K562 (cell line): ENCODE measurements around the gene IL24. TPM values are rescaled to one million over a fixed set of nuclear protein-coding genes. Genes with fewer than 3 reads are reported as not detected.
A peak's percentile ranks its signal among the peaks of the same experiment; 100 is the strongest.

Source experiments
- ATAC-seq: fragments of 200-7000 bp; cut with Tn5 transposase; 3 replicates; pipeline ENCODE4 v1.9.1; 2020; ENCODE audit warnings: moderate library complexity
- BruUV-seq: library from RNA; stranded (reverse); fragments of 400-500 nt; replicated peaks from 2 replicates; lab custom pipeline; 2021; lab: Mats Ljungman, UMichigan
- CTCF ChIA-PET: fragments of 300-600 bp; formaldehyde crosslinking; extraction: SDS; loops from one replicate; lab custom pipeline; 2021; ENCODE audit warnings: low intra/inter-chr PET ratio; lab: Yijun Ruan, JAX
- POLR2A ChIA-PET: fragments of 300-600, 350-650 bp; sonication (Branson Sonifier 250); formaldehyde crosslinking; extraction: SDS; loops from one replicate; lab custom pipeline; 2021; ENCODE audit warnings: antibody characterized with exemption, inconsistent platforms; lab: Yijun Ruan, JAX
- DNase-seq, 4 experiments: peaks; one replicate each; pipeline versions ENCODE4 v3.0.0 to v3.0.0-alpha.2; 2011 to 2018; ENCODE audit warnings: low spot score in 3 of 4, mixed read lengths in 3 of 4; ENCODE audit errors: extremely low read depth in 1 of 4
- FAIRE-seq: peaks from 2 replicates; lab custom pipeline; 2011; peaks lifted over from hg19 to GRCh38; lab: Jason Lieb, UNC
- H2AFZ ChIP-seq: 2 replicates; pipeline ENCODE4 v1.6.0; 2011; ENCODE audit warnings: low read depth, low read length, control low read depth, inconsistent platforms
- H3K27ac ChIP-seq: fragments of 200-600 bp; 3 replicates; pipeline ENCODE4 v1.8.0; 2011; ENCODE audit warnings: low read depth, mild to moderate bottlenecking, control low read depth, inconsistent platforms, low read length, moderate library complexity, mixed read lengths; ENCODE audit errors: extremely low read depth
- H3K27me3 ChIP-seq, 2 experiments: fragments of 300-600 bp in 1 of 2; 2 replicates in 1 of 2; 3 replicates in 1 of 2; pipeline versions ENCODE4 v1.6.0 to v1.8.0; 2011; ENCODE audit warnings: inconsistent platforms in 2 of 2, low read length in 2 of 2, mild to moderate bottlenecking in 1 of 2, mixed read lengths in 1 of 2, moderate library complexity in 1 of 2; ENCODE audit not compliant: control insufficient read depth in 2 of 2, insufficient read depth in 2 of 2
- H3K36me3 ChIP-seq: fragments of 300-600 bp; 3 replicates; pipeline ENCODE4 v1.8.0; 2011; ENCODE audit warnings: mild to moderate bottlenecking, low read length, inconsistent platforms; ENCODE audit not compliant: control insufficient read depth, insufficient read depth
- H3K4me1 ChIP-seq, 2 experiments: fragments of 200-600 bp in 1 of 2; replicated peaks in 1 of 2; 2 replicates in 1 of 2; 3 replicates in 1 of 2; pipeline versions ENCODE4 v1.5.1 to v1.8.0; 2011; ENCODE audit warnings: inconsistent platforms in 2 of 2, low read length in 2 of 2, mild to moderate bottlenecking in 1 of 2, mixed read lengths in 1 of 2, moderate library complexity in 1 of 2; ENCODE audit not compliant: control insufficient read depth in 2 of 2, insufficient read depth in 2 of 2
- H3K4me2 ChIP-seq: 2 replicates; pipeline ENCODE4 v1.6.1; 2011; ENCODE audit warnings: low read length, control low read depth, inconsistent platforms, mixed read lengths; ENCODE audit not compliant: insufficient read depth
- H3K4me3 ChIP-seq: fragments of 200-600 bp; sonication (generic), shearing (Covaris generic); 2 replicates; pipeline ENCODE4 v1.5.1; 2016; ENCODE audit warnings: control low read depth, inconsistent platforms
- H3K79me2 ChIP-seq: fragments of 200-600 bp; 3 replicates; pipeline ENCODE4 v1.8.0; 2011; ENCODE audit warnings: low read length, inconsistent platforms; ENCODE audit not compliant: control insufficient read depth, insufficient read depth
- H3K9ac ChIP-seq, 2 experiments: 2 replicates each; pipeline versions ENCODE4 v1.6.0 to v1.6.1; 2011; ENCODE audit warnings: low read depth in 2 of 2, low read length in 2 of 2, control low read depth in 1 of 2, inconsistent platforms in 1 of 2, mild to moderate bottlenecking in 1 of 2, mixed read lengths in 1 of 2; ENCODE audit not compliant: insufficient read depth in 1 of 2
- H3K9me1 ChIP-seq: one replicate; pipeline ENCODE4 v1.6.0; 2011; ENCODE audit warnings: inconsistent platforms, mild to moderate bottlenecking, low read length, moderate library complexity; ENCODE audit not compliant: control insufficient read depth, insufficient read depth
- H3K9me3 ChIP-seq: replicated peaks from 2 replicates; pipeline ENCODE4 v1.5.1; 2011; ENCODE audit warnings: low read depth, low read length, inconsistent platforms; ENCODE audit not compliant: control insufficient read depth, insufficient read depth
- H4K20me1 ChIP-seq: replicated peaks from 2 replicates; pipeline ENCODE4 v1.6.1; 2011; ENCODE audit warnings: low read length, inconsistent platforms, mixed read lengths; ENCODE audit not compliant: control insufficient read depth, insufficient read depth
- CC2D1A ChIP-seq: fragments of 450-650 bp; IDR thresholded peaks from 2 replicates; pipeline ENCODE4 v1.6.1; 2017; ENCODE audit warnings: mild to moderate bottlenecking
- DEAF1 ChIP-seq: fragments of 450-650 bp; formaldehyde crosslinking; IDR thresholded peaks from 2 replicates; pipeline ENCODE4 v1.4.0; 2020; ENCODE audit warnings: mild to moderate bottlenecking, moderate library complexity
- FOSL1 ChIP-seq: fragments of 200-800 bp; sonication (Bioruptor generic); conservative IDR thresholded peaks from 2 replicates; pipeline ENCODE4 v1.6.1; 2016; ENCODE audit warnings: missing genetic modification characterization, missing compliant biosample characterization
- HMBOX1 ChIP-seq: sonication (generic); IDR thresholded peaks from 2 replicates; pipeline ENCODE4 v1.6.1; 2016
- HNRNPL ChIP-seq: fragments of 200-400 bp; formaldehyde crosslinking; IDR thresholded peaks from 2 replicates; pipeline ENCODE4 v1.6.1; 2017; ENCODE audit warnings: low read depth, mild to moderate bottlenecking, low read length
- LEF1 ChIP-seq: fragments of 450-650 bp; IDR thresholded peaks from 2 replicates; pipeline ENCODE4 v1.6.1; 2016; ENCODE audit warnings: mild to moderate bottlenecking
- MAFF ChIP-seq: IDR thresholded peaks from 2 replicates; pipeline ENCODE4 v1.6.1; 2012; ENCODE audit warnings: low read length, improper control_type of control experiment
- MAZ ChIP-seq, 2 experiments: fragments of 450-650 bp in 1 of 2; sonication (generic) in 1 of 2; formaldehyde crosslinking; IDR thresholded peaks in 1 of 2; conservative IDR thresholded peaks in 1 of 2; 2 replicates each; pipeline versions ENCODE4 v1.4.0 to v1.5.0; 2020; ENCODE audit warnings: mild to moderate bottlenecking in 1 of 2, missing genetic modification reagents in 1 of 2
- MNT ChIP-seq, 2 experiments: fragments of 450-650 bp; conservative IDR thresholded peaks; 2 replicates each; pipeline ENCODE4 v1.6.1; 2017; ENCODE audit warnings: mild to moderate bottlenecking in 2 of 2, moderate library complexity in 2 of 2
- NCOR1 ChIP-seq: fragments of 450-650 bp; IDR thresholded peaks from 2 replicates; pipeline ENCODE4 v1.6.1; 2016; ENCODE audit warnings: mild to moderate bottlenecking, moderate library complexity
- NFIC ChIP-seq: fragments of 450-650 bp; IDR thresholded peaks from 2 replicates; pipeline ENCODE4 v1.6.1; 2017; ENCODE audit warnings: mild to moderate bottlenecking, inconsistent platforms
- NFYB ChIP-seq: IDR thresholded peaks from 2 replicates; pipeline ENCODE4 v1.6.1; 2011; ENCODE audit warnings: mild to moderate bottlenecking, moderate library complexity; ENCODE audit not compliant: insufficient read length; ENCODE audit errors: extremely low read depth
- ZBTB33 ChIP-seq: sonication (generic); formaldehyde crosslinking; IDR thresholded peaks from 2 replicates; pipeline ENCODE4 v1.8.1; 2023; ENCODE audit warnings: mild to moderate bottlenecking, missing genetic modification reagents
- WGBS: fragments of 100-300 bp; shearing (Covaris generic); methylation state at CpG from one replicate; pipeline ENCODE4 v1.1.6; 2016; ENCODE audit warnings: low coverage, mixed read lengths; ENCODE audit not compliant: insufficient coverage; ENCODE audit errors: missing lambda C conversion rate; 5-methylcytosine and 5-hydroxymethylcytosine counted together
- in situ Hi-C: fragments of 300-500 bp; cut with MboI; formaldehyde crosslinking; loops from 4 replicates; pipeline ENCODE4 v1.15.0; 2018; ENCODE audit warnings: inconsistent platforms, mixed read lengths
- intact Hi-C: fragments of 100-400 bp; cut with micrococcal nuclease; formaldehyde crosslinking; loops from 2 replicates; pipeline ENCODE4 v1.14.2; 2022
- polyA plus RNA-seq, 8 experiments: library from polyadenylated mRNA; depleted of rRNA in 4 of 8; stranded (reverse) in 5 of 8; unstranded in 3 of 8; fragments of >200 nt; fragmentation: Nextera tagmentation in 2 of 8; fragmentation: Illumina TruSeq in 1 of 8; extraction: Ambion mirVana in 2 of 8; extraction: Trizol in 1 of 8; gene quantifications; 2 replicates each; pipeline versions ENCODE4 v1.2.1 to v1.2.3, GENCODE V29; 2011 to 2014; ENCODE audit warnings: inconsistent platforms in 1 of 8, missing spikeins in 1 of 8
- total RNA-seq, 7 experiments: library from RNA; depleted of rRNA in 6 of 7; stranded (reverse); fragments of >200 nt in 6 of 7; fragmentation: Illumina TruSeq in 2 of 7; extraction: Trizol in 2 of 7; gene quantifications; 2 replicates each; pipeline versions ENCODE4 v1.2.1 to v1.2.3, GENCODE V29; 2011 to 2021; ENCODE audit warnings: low replicate concordance in 1 of 7

IL24 gene
- total and polyA plus RNA-seq, 9 of the 15 experiments (the other 6 are each of a cell fraction or from before 2014, with no cell fraction given), result 0.04 to 0.19 TPM; not detected in 7

GRCh38 chr1:206864939-206865671 lies 32.1 kb upstream of the IL24 start, which contains the start of gene IL20 (continued):
- TF ChIP-seq NFIC, result peak; percentile 36
- 0 out of 2 replicates have a peak, but pooled peaks have one; percentile 30 for TF ChIP-seq CC2D1A
- no peak for TF ChIP-seq ZBTB33 (CRISPR knock-in tag)
- peak; percentile 28 to 42; a peak in 2 of 4 replicates for TF ChIP-seq MNT (conservative IDR thresholded peaks at IDR 0.05)
- TF ChIP-seq, all 486 proteins: peak for 36

- no peak for DNase-seq
- intact Hi-C loops, result no loop called here
- H3K4me3 ChIP-seq, result no peak overlapping the region
These were observed 31.2 kb upstream of the IL24 start for GRCh38 chr1:206866062-206866461.

More at GRCh38 chr1:206866062-206866461, 31.2 kb upstream of the IL24 start:
- no peak overlapping the region for H3K9ac ChIP-seq
- H3K27me3 ChIP-seq, result peaks cover 8 to 11% of the 10 kb centered on the region in 2 experiments; a peak in 4 of 5 replicates
- H2AFZ ChIP-seq, result no peak overlapping the region
- H3K4me1 ChIP-seq, result peaks cover 0 to 5% of the 10 kb centered on the region in 2 experiments; a peak in 2 of 5 replicates
- H3K36me3 ChIP-seq, result no peaks in the 10 kb centered on the region
- in situ Hi-C loops, result no loop called here
- ChIA-PET CTCF (no interaction called here), POLR2A (interaction anchor here (1.0 kb wide), 1 partner anchor 11 kb away, joined by 3 read pairs; no protein-coding TSS in a partner anchor)
- 0% methylated on average over 2 of the region's 2 CpGs for WGBS
- no peaks in the 10 kb centered on the region for H4K20me1 ChIP-seq
- no TSS peak for BruUV-seq
- H3K4me2 ChIP-seq, result no peak overlapping the region
- ATAC-seq (no peak), FAIRE-seq (no peak)
- no peaks in the 10 kb centered on the region for H3K79me2 ChIP-seq
- H3K9me3 ChIP-seq, result no peaks in the 10 kb centered on the region
- H3K9me1 ChIP-seq, result no peaks in the 10 kb centered on the region
- 0 out of 2 replicates have a peak, but pooled peaks have one; percentile 24 for TF ChIP-seq DEAF1 (CRISPR knock-in tag)
- no peak for TF ChIP-seq LEF1
- 0 out of 2 replicates have a peak, but pooled peaks have one; percentile 21 for TF ChIP-seq FOSL1 (tag)
- no peak for TF ChIP-seq MAZ (CRISPR knock-in tag; conservative IDR thresholded peaks at IDR 0.05 in 1 of 2, IDR thresholded peaks at IDR 0.05 in 1 of 2)
- TF ChIP-seq HMBOX1, result no peak
- TF ChIP-seq NCOR1, result no peak
- TF ChIP-seq HNRNPL, result no peak
- no peak for TF ChIP-seq NFYB
- TF ChIP-seq MAFF, result no peak
- no peak overlapping the region for H3K27ac ChIP-seq
